Heart left ventricle (tissue), 13 donors: ENCODE results near the gene AGPAT2.

Source experiments
- CTCF ChIP-seq, 12 donors: fragments of 200-600 bp; sonication (generic) in 4 of 12; IDR thresholded peaks; one replicate each; pipeline versions ENCODE4 v1.5.0 to v1.8.0; 2018 to 2022; ENCODE audit warnings: antibody characterized with exemption in 12 of 12, mild to moderate bottlenecking in 5 of 12
- POLR2A ChIP-seq, 2 donors: fragments of 450-650 bp; IDR thresholded peaks; one replicate each; pipeline ENCODE4 v1.6.1; 2017; ENCODE audit warnings: antibody characterized with exemption in 2 of 2, mild to moderate bottlenecking in 2 of 2, moderate library complexity in 2 of 2
- donor health status: ischemic (EF 13 %, LVEDD 7.1; RV severe dilation, severe dysfunction).
- donor health status: DM: no; HTN: yes; CAD: no.
- donor health status: DM: no; HTN: no; CAD: no.
- donor health status: ischemic (EF 25% LVEDD 6.9; RV normal size, moderate dysfunction).
- donor health status: ischemic (EF 25% LVEDD 5.7; RV mildly dilated, moderate dysfunction).
- donor health status: ischemic (EF 35%, LVEDD 5.7; RV mildly dilated, moderate dysfunction).
- donor health status: nonischemic (EF 11% LVEDD 7.7; RV severe dilation, severe dysfunction).
- donor health status: DM: yes; HTN: yes; CAD: no.
- donor health status: PGD.
- donor health status: ischemic (EF 29% LVEDD 5.4; RV normal size, mild dysfunction).
- donor health status: nonischemic (EF 23%, LVEDD 6.1; RV moderate dilation, normal function).

DNA sequence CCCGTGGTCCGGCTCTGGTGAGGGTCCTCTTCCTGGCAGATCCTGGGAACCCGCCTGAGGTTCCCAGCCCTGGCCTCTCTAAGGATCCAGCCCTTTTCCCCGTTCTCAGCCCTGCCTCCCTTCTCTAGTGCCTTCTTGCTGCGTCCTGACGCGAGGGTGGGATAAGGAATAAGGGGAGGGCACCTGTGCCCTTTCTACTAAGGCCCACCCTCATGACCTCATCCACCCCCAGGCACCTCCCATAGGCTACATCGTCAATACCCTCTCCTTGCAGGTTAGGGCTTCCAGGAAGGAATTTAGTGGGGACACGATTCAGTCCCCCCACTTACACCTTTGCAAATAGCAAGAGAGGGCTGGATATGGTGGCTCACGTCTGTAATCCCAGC is 14.4 kb upstream of the AGPAT2 start:
- TF ChIP-seq CTCF (IDR thresholded peaks at IDR 0.05) (no peak), POLR2A (IDR thresholded peaks at IDR 0.05) (no peak)
